Measurements from ENCODE around the gene ATXN3L.

The ATXN3L gene

GRCh38 chrX:13319953-13320352 lies at the start of gene ATXN3L:
TSS of gene ATXN3L (minus strand) at chrX:13320053. CDS start at chrX:13319934, 119 bp downstream.
- H3K4me2 ChIP-seq (ENCODE audit: insufficient read depth, low read length) = no peak within 1 kb of the TSS
- no peaks in the 10 kb centered on the region for H3K27me3 ChIP-seq (ENCODE audit: insufficient read depth, low read length, poor library complexity)
- ATAC-seq (ENCODE audit: insufficient read depth, low read depth) (no peak), DNase-seq (no peak)
- no peak within 1 kb of the TSS for H3K27ac ChIP-seq (ENCODE audit: low read length)
- no peaks in the 10 kb centered on the region for H4K20me1 ChIP-seq (ENCODE audit: insufficient read depth, low read length)
- no peak within 1 kb of the TSS for H3K9ac ChIP-seq (ENCODE audit: low read depth, low read length)
- no peak within 1 kb of the TSS for H2AFZ ChIP-seq (ENCODE audit: low read depth, low read length)
- H3K9me3 ChIP-seq (ENCODE audit: insufficient read depth, low read length, severe bottlenecking) = no peaks in the 10 kb centered on the region
- H3K4me1 ChIP-seq (ENCODE audit: insufficient read depth, low read length) = no peaks in the 10 kb centered on the region
- no peaks in the 10 kb centered on the region for H3K36me3 ChIP-seq (ENCODE audit: insufficient read depth, low read length)
- no peaks in the 10 kb centered on the region for H3K79me2 ChIP-seq (ENCODE audit: insufficient read depth, low read length)
- no peak within 1 kb of the TSS for H3K4me3 ChIP-seq (ENCODE audit: low read depth in 1 of 2, low read length in 2 of 2)
- TF ChIP-seq, protein P1, sequence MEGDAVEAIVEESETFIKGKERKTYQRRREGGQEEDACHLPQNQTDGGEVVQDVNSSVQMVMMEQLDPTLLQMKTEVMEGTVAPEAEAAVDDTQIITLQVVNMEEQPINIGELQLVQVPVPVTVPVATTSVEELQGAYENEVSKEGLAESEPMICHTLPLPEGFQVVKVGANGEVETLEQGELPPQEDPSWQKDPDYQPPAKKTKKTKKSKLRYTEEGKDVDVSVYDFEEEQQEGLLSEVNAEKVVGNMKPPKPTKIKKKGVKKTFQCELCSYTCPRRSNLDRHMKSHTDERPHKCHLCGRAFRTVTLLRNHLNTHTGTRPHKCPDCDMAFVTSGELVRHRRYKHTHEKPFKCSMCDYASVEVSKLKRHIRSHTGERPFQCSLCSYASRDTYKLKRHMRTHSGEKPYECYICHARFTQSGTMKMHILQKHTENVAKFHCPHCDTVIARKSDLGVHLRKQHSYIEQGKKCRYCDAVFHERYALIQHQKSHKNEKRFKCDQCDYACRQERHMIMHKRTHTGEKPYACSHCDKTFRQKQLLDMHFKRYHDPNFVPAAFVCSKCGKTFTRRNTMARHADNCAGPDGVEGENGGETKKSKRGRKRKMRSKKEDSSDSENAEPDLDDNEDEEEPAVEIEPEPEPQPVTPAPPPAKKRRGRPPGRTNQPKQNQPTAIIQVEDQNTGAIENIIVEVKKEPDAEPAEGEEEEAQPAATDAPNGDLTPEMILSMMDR (IDR thresholded peaks at IDR 0.05; ENCODE audit: borderline replicate concordance, extremely low read depth, low read length, poor library complexity, severe bottlenecking) = no peak
- no peak for TF ChIP-seq EZH2 (IDR thresholded peaks at IDR 0.05; ENCODE audit: borderline replicate concordance, low read depth, low read length, severe bottlenecking)

GRCh38 chrX:13369256-13370030 lies 49.6 kb upstream of the ATXN3L start:
- Histone ChIP-seq H3K9ac (ENCODE audit: low read depth, low read length) (no peak overlapping the region), H4K20me1 (ENCODE audit: insufficient read depth, low read length) (no peaks in the 10 kb centered on the region), H3K79me2 (ENCODE audit: insufficient read depth, low read length) (no peaks in the 10 kb centered on the region), H3K27me3 (ENCODE audit: insufficient read depth, low read length, poor library complexity) (no peaks in the 10 kb centered on the region), H3K9me3 (ENCODE audit: insufficient read depth, low read length, severe bottlenecking) (no peaks in the 10 kb centered on the region), H3K4me2 (ENCODE audit: insufficient read depth, low read length) (no peak overlapping the region), H3K4me1 (ENCODE audit: insufficient read depth, low read length) (no peaks in the 10 kb centered on the region), H3K36me3 (ENCODE audit: insufficient read depth, low read length) (no peaks in the 10 kb centered on the region), H3K27ac (ENCODE audit: low read length) (no peak overlapping the region), H2AFZ (ENCODE audit: low read depth, low read length) (no peak overlapping the region), H3K4me3 (ENCODE audit: low read depth in 1 of 2, low read length in 2 of 2) (no peak overlapping the region)
- ATAC-seq (ENCODE audit: insufficient read depth, low read depth) (no peak), DNase-seq (no peak)
- TF ChIP-seq, protein P1 (IDR thresholded peaks at IDR 0.05; ENCODE audit: borderline replicate concordance, extremely low read depth, low read length, poor library complexity, severe bottlenecking) = no peak
- no peak for TF ChIP-seq EZH2 (IDR thresholded peaks at IDR 0.05; ENCODE audit: borderline replicate concordance, low read depth, low read length, severe bottlenecking)

- no peak overlapping the region for H3K4me3 ChIP-seq (ENCODE audit: low read depth in 1 of 2, low read length in 2 of 2)
- no peak overlapping the region for H3K4me2 ChIP-seq (ENCODE audit: insufficient read depth, low read length)
- H2AFZ ChIP-seq (ENCODE audit: low read depth, low read length) = no peak overlapping the region
- no peak for ATAC-seq (ENCODE audit: insufficient read depth, low read depth)
- no peaks in the 10 kb centered on the region for H3K27me3 ChIP-seq (ENCODE audit: insufficient read depth, low read length, poor library complexity)
- no peak for DNase-seq
- H4K20me1 ChIP-seq (ENCODE audit: insufficient read depth, low read length) = no peaks in the 10 kb centered on the region
- no peak overlapping the region for H3K27ac ChIP-seq (ENCODE audit: low read length)
- H3K9me3 ChIP-seq (ENCODE audit: insufficient read depth, low read length, severe bottlenecking) = no peaks in the 10 kb centered on the region
- H3K36me3 ChIP-seq (ENCODE audit: insufficient read depth, low read length) = no peaks in the 10 kb centered on the region
- TF ChIP-seq, protein P1 (IDR thresholded peaks at IDR 0.05; ENCODE audit: borderline replicate concordance, extremely low read depth, low read length, poor library complexity, severe bottlenecking) = no peak
- no peak for TF ChIP-seq EZH2 (IDR thresholded peaks at IDR 0.05; ENCODE audit: borderline replicate concordance, low read depth, low read length, severe bottlenecking)
- H3K79me2 ChIP-seq (ENCODE audit: insufficient read depth, low read length) = no peaks in the 10 kb centered on the region
- H3K4me1 ChIP-seq (ENCODE audit: insufficient read depth, low read length) = no peaks in the 10 kb centered on the region
- H3K9ac ChIP-seq (ENCODE audit: low read depth, low read length) = no peak overlapping the region
Measured at GRCh38 chrX:13367950-13368349, 48.1 kb upstream of the ATXN3L start.

Measured in DND-41 (cell line).